K562 (cell line): ENCODE data around the gene ARRB2. TPM values are rescaled to one million over a fixed set of nuclear protein-coding genes. Genes with fewer than 3 reads are reported as not detected.

ENCODE experiments used
- BRCA1 ChIP-seq, 2 experiments: fragments of 450-650 bp in 1 of 2; sonication (generic) in 1 of 2; formaldehyde crosslinking in 1 of 2; IDR thresholded peaks; 2 replicates each; pipeline versions ENCODE4 v1.5.0 to v1.6.1; 2017 to 2020; ENCODE audit warnings: mild to moderate bottlenecking in 1 of 2, missing genetic modification reagents in 1 of 2
- CCNT2 ChIP-seq: IDR thresholded peaks from 2 replicates; pipeline ENCODE4 v1.6.1; 2011; ENCODE audit warnings: borderline replicate concordance, low read depth, mild to moderate bottlenecking, moderate library complexity, mixed read lengths, low read length; ENCODE audit not compliant: insufficient read length; ENCODE audit errors: extremely low read depth
- CHD2 ChIP-seq: IDR thresholded peaks from 2 replicates; pipeline ENCODE4 v1.6.1; 2011; ENCODE audit warnings: low read depth, low read length
- EHMT2 ChIP-seq: fragments of 450-650 bp; IDR thresholded peaks from 2 replicates; pipeline ENCODE4 v1.6.1; 2018; ENCODE audit warnings: antibody characterized with exemption
- ESRRB ChIP-seq: fragments of 250-450 bp; sonication (Bioruptor Pico); IDR thresholded peaks from 2 replicates; pipeline ENCODE4 v1.5.0; 2020; ENCODE audit warnings: mild to moderate bottlenecking, moderate library complexity, borderline replicate concordance
- KAT8 ChIP-seq: fragments of 450-650 bp; IDR thresholded peaks from 2 replicates; pipeline ENCODE4 v1.6.1; 2016; ENCODE audit warnings: low read depth, mild to moderate bottlenecking
- KDM4B ChIP-seq, 2 experiments: fragments of 450-650 bp in 1 of 2; sonication (generic) in 1 of 2; IDR thresholded peaks; 2 replicates each; pipeline ENCODE4 v1.6.1; 2016 to 2017; ENCODE audit warnings: borderline replicate concordance in 2 of 2, antibody characterized with exemption in 1 of 2, low read depth in 1 of 2, mild to moderate bottlenecking in 1 of 2
- MCM7 ChIP-seq, 2 experiments: fragments of 450-650 bp; IDR thresholded peaks; 2 replicates each; pipeline ENCODE4 v1.6.1; 2016 to 2018
- NR2F6 ChIP-seq: fragments of 450-650 bp; formaldehyde crosslinking; IDR thresholded peaks from 2 replicates; pipeline ENCODE4 v1.4.0; 2020; ENCODE audit warnings: mild to moderate bottlenecking
- RBM17 ChIP-seq: fragments of 200-400 bp; formaldehyde crosslinking; IDR thresholded peaks from 2 replicates; pipeline ENCODE4 v1.6.1; 2017; ENCODE audit warnings: low read depth, mild to moderate bottlenecking, low read length, borderline replicate concordance
- RFX5 ChIP-seq: IDR thresholded peaks from 2 replicates; pipeline ENCODE4 v1.6.1; 2011; ENCODE audit warnings: low read depth, mild to moderate bottlenecking, improper control_type of control experiment, low read length
- SAP30 ChIP-seq: fragments of 200-600 bp; sonication (generic); IDR thresholded peaks from 2 replicates; pipeline ENCODE4 v1.6.1; 2012; ENCODE audit warnings: borderline replicate concordance, low read depth, mild to moderate bottlenecking, moderate library complexity, low read length, control low read depth, inconsistent platforms; ENCODE audit not compliant: insufficient read depth, poor library complexity, severe bottlenecking
- SMAD3 ChIP-seq: fragments of 450-650 bp; formaldehyde crosslinking; conservative IDR thresholded peaks from 2 replicates; pipeline ENCODE4 v1.4.0; 2020; ENCODE audit warnings: mild to moderate bottlenecking
- STAT5B ChIP-seq: fragments of 250-450 bp; sonication (Bioruptor Pico); IDR thresholded peaks from 2 replicates; pipeline ENCODE4 v1.8.0; 2021; ENCODE audit warnings: mild to moderate bottlenecking, inconsistent platforms
- TAL1 ChIP-seq: fragments of 450-650 bp; IDR thresholded peaks from 2 replicates; pipeline ENCODE4 v1.6.1; 2016; ENCODE audit warnings: mild to moderate bottlenecking
- TBP ChIP-seq: optimal IDR thresholded peaks from 2 replicates; pipeline ENCODE3; 2011; ENCODE audit warnings: low read depth, low read length, improper control_type of control experiment
- TRIM24 ChIP-seq, 2 experiments: fragments of 450-650 bp; IDR thresholded peaks; 2 replicates each; pipeline ENCODE4 v1.6.1; 2016
- TRIM28 ChIP-seq: fragments of 450-650 bp; IDR thresholded peaks from 2 replicates; pipeline ENCODE4 v1.6.1; 2017
- ZNF280B ChIP-seq: fragments of 250-450 bp; sonication (Bioruptor Pico); IDR thresholded peaks from 2 replicates; pipeline ENCODE4 v1.5.1; 2021; ENCODE audit warnings: mild to moderate bottlenecking
- polyA plus RNA-seq, 8 experiments: library from polyadenylated mRNA; depleted of rRNA in 4 of 8; stranded (reverse) in 5 of 8; unstranded in 3 of 8; fragments of >200 nt; fragmentation: Nextera tagmentation in 2 of 8; fragmentation: Illumina TruSeq in 1 of 8; extraction: Ambion mirVana in 2 of 8; extraction: Trizol in 1 of 8; gene quantifications; 2 replicates each; pipeline versions ENCODE4 v1.2.1 to v1.2.3, GENCODE V29; 2011 to 2014; ENCODE audit warnings: inconsistent platforms in 1 of 8, missing spikeins in 1 of 8
- total RNA-seq, 7 experiments: library from RNA; depleted of rRNA in 6 of 7; stranded (reverse); fragments of >200 nt in 6 of 7; fragmentation: Illumina TruSeq in 2 of 7; extraction: Trizol in 2 of 7; gene quantifications; 2 replicates each; pipeline versions ENCODE4 v1.2.1 to v1.2.3, GENCODE V29; 2011 to 2021; ENCODE audit warnings: low replicate concordance in 1 of 7
- TF ChIP-seq, protein P1 (sequence below): fragments of 250-450 bp; sonication (Bioruptor Pico); IDR thresholded peaks from 2 replicates; pipeline ENCODE4 v1.6.1; 2021; ENCODE audit warnings: mild to moderate bottlenecking
- TF ChIP-seq, protein P2 (sequence below): sonication (generic); formaldehyde crosslinking; IDR thresholded peaks from 2 replicates; pipeline ENCODE4 v1.8.0; 2022; ENCODE audit warnings: mild to moderate bottlenecking, missing genetic modification reagents
- TF ChIP-seq, protein P3 (sequence below), 3 experiments: IDR thresholded peaks in 2 of 3; conservative IDR thresholded peaks in 1 of 3; 2 replicates each; pipeline ENCODE4 v1.5.1; 2011 to 2012; ENCODE audit warnings: low read length in 3 of 3, mild to moderate bottlenecking in 3 of 3, control low read depth in 2 of 3, improper control_type of control experiment in 1 of 3, inconsistent platforms in 1 of 3, low read depth in 1 of 3, mixed read lengths in 1 of 3, moderate library complexity in 1 of 3; ENCODE audit not compliant: insufficient read depth in 2 of 3

The ARRB2 gene
- total and polyA plus RNA-seq, 9 of the 15 experiments (the other 6 are each of a cell fraction or from before 2014, with no cell fraction given): 0.79 to 15.3 (median 8.8) TPM

GRCh38 chr17:4721203-4722135, 11.0 kb downstream of the ARRB2 start (continued):
- TF ChIP-seq CHD2 (no peak), SAP30 (no peak), RFX5 (no peak), EHMT2 (no peak), NR2F6 (no peak), KDM4B (IDR thresholded peaks at IDR 0.05; ENCODE audit: borderline replicate concordance in 2 of 2, low read depth in 1 of 2) (no peak), ZNF280B (CRISPR knock-in tag) (no peak), STAT5B (no peak), MCM7 (IDR thresholded peaks at IDR 0.05) (no peak), SMAD3 (CRISPR knock-in tag) (no peak), RBM17 (no peak), TBP (no peak), TRIM24 (IDR thresholded peaks at IDR 0.05) (peak in 1 of 2 experiments; percentile 74; a peak in 3 of 4 replicates), CCNT2 (peak; percentile 85), ESRRB (CRISPR knock-in tag) (no peak), TAL1 (peak; percentile 75), TRIM28 (no peak), BRCA1 (IDR thresholded peaks at IDR 0.05) (no peak), BRCA1 (CRISPR knock-in tag; IDR thresholded peaks at IDR 0.05) (no peak), KAT8 (no peak)
- TF ChIP-seq, protein P1, sequence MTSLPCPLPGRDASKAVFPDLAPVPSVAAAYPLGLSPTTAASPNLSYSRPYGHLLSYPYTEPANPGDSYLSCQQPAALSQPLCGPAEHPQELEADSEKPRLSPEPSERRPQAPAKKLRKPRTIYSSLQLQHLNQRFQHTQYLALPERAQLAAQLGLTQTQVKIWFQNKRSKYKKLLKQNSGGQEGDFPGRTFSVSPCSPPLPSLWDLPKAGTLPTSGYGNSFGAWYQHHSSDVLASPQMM (CRISPR knock-in tag): no peak
- TF ChIP-seq, protein P2, sequence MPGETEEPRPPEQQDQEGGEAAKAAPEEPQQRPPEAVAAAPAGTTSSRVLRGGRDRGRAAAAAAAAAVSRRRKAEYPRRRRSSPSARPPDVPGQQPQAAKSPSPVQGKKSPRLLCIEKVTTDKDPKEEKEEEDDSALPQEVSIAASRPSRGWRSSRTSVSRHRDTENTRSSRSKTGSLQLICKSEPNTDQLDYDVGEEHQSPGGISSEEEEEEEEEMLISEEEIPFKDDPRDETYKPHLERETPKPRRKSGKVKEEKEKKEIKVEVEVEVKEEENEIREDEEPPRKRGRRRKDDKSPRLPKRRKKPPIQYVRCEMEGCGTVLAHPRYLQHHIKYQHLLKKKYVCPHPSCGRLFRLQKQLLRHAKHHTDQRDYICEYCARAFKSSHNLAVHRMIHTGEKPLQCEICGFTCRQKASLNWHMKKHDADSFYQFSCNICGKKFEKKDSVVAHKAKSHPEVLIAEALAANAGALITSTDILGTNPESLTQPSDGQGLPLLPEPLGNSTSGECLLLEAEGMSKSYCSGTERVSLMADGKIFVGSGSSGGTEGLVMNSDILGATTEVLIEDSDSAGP: no peak
- TF ChIP-seq, protein P3, sequence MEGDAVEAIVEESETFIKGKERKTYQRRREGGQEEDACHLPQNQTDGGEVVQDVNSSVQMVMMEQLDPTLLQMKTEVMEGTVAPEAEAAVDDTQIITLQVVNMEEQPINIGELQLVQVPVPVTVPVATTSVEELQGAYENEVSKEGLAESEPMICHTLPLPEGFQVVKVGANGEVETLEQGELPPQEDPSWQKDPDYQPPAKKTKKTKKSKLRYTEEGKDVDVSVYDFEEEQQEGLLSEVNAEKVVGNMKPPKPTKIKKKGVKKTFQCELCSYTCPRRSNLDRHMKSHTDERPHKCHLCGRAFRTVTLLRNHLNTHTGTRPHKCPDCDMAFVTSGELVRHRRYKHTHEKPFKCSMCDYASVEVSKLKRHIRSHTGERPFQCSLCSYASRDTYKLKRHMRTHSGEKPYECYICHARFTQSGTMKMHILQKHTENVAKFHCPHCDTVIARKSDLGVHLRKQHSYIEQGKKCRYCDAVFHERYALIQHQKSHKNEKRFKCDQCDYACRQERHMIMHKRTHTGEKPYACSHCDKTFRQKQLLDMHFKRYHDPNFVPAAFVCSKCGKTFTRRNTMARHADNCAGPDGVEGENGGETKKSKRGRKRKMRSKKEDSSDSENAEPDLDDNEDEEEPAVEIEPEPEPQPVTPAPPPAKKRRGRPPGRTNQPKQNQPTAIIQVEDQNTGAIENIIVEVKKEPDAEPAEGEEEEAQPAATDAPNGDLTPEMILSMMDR (IDR thresholded peaks at IDR 0.05 in 2 of 3, conservative IDR thresholded peaks at IDR 0.05 in 1 of 3; ENCODE audit: insufficient read depth in 2 of 3, low read depth in 1 of 3, low read length in 3 of 3): no peak
